ENCODE measurements around the gene ANKS1A. TPM values are rescaled to one million over a fixed set of nuclear protein-coding genes. Genes with fewer than 3 reads are reported as not detected.
"Not testable (repeated sequence)": the region's sequence is repeated elsewhere in the genome, so short reads cannot be mapped to it uniquely, and the experiment has no call there.

ANKS1A gene
- total RNA-seq, 2 donors from 2014 or later, result 25.3 to 26.0 TPM

DNA sequence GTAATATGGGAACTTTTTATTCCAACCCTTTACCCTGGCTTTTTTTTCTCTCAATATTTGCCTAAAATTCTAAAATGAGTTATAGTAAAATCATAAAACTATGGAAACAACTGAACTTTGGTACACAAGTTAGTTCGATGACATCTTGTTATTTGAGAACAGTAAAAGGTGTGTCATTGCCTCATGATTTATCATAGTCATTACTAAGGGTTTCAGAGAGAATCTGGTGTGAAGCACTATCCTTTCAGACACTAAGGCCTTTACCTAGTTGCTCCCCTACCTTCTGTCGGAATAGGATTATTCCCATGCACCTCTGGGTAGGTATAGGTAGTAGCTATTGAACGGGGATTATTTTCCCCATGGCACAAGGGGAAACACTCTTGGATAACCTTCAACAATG lies 12.6 kb upstream of the ANKS1A start:
- TF ChIP-seq, protein P1, sequence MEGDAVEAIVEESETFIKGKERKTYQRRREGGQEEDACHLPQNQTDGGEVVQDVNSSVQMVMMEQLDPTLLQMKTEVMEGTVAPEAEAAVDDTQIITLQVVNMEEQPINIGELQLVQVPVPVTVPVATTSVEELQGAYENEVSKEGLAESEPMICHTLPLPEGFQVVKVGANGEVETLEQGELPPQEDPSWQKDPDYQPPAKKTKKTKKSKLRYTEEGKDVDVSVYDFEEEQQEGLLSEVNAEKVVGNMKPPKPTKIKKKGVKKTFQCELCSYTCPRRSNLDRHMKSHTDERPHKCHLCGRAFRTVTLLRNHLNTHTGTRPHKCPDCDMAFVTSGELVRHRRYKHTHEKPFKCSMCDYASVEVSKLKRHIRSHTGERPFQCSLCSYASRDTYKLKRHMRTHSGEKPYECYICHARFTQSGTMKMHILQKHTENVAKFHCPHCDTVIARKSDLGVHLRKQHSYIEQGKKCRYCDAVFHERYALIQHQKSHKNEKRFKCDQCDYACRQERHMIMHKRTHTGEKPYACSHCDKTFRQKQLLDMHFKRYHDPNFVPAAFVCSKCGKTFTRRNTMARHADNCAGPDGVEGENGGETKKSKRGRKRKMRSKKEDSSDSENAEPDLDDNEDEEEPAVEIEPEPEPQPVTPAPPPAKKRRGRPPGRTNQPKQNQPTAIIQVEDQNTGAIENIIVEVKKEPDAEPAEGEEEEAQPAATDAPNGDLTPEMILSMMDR (IDR thresholded peaks at IDR 0.05), result no peak
- Histone ChIP-seq H3K9me3 (no peaks in the 10 kb centered on the region), H3K36me3 (no peaks in the 10 kb centered on the region), H3K4me1 (no peaks in the 10 kb centered on the region), H3K27me3 (no peaks in the 10 kb centered on the region), H3K9ac (ENCODE audit: low read depth in 2 of 2, low read length in 2 of 2) (no peak overlapping the region), H3K27ac (peak overlapping the region; percentile 14), H3K4me3 (no peak overlapping the region)
- no peak for DNase-seq
- intact Hi-C loops (cut with DNase I), result no loop called here

DNA sequence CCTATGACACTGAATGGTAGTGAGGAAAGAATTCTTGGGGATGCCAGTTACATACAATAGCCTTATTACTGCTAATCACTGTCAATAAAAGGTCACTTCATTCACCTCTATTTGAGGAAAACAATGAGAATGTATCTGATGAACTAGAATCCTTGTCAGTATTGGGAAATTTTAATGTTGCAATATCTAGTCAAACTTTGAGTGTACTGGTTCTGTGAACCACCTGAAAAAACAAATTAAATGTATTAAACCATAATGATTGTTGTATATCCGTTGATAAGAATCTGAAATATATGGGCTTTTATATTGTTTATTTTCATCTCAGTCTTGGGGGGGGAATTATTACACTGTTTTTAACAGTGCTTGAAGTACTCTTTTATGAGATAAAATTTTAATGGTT lies 11.8 kb upstream of the ANKS1A start:
- Histone ChIP-seq H3K9me3 (no peaks in the 10 kb centered on the region), H3K27me3 (no peaks in the 10 kb centered on the region), H3K4me3 (no peak overlapping the region), H3K9ac (ENCODE audit: low read depth in 2 of 2, low read length in 2 of 2) (no peak overlapping the region), H3K4me1 (no peaks in the 10 kb centered on the region), H3K27ac (no peak overlapping the region), H3K36me3 (no peaks in the 10 kb centered on the region)
- TF ChIP-seq, protein P1 (IDR thresholded peaks at IDR 0.05), result no peak
- intact Hi-C loops (cut with DNase I), result no loop called here
- no peak for DNase-seq

DNA sequence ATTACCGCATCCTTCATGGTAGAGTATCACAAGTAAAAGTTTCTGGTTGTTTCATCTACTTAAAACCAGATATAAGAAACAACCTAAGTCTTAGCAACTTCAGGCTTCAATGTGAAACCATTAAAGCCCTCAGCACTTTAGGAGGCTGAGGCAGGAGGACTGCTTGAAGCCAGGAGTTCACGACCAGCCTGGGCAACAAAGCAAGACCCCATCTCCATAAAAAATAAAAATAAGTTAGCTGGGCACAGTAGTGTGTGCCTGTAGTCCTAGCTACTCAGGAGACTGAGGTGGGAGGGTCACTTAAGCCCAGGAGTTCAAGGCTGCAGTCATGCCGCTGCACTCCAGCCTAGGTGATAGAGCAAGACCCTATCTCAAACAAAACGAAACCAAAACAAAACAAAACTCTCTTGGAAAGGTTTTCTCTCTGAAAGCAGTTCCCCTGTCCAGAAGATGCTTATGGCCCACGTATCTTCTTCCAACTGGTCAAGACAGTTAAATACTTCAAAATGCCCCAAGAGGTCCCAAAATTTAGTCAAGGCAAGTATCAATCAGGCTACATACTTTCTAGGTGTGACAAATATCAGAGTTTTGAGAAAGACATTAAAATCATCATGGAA lies 11.1 kb upstream of the ANKS1A start:
- DNase-seq, result no peak
- Histone ChIP-seq H3K4me3 (no peak overlapping the region), H3K9ac (ENCODE audit: low read depth in 2 of 2, low read length in 2 of 2) (no peak overlapping the region), H3K9me3 (no peaks in the 10 kb centered on the region), H3K4me1 (no peaks in the 10 kb centered on the region), H3K36me3 (no peaks in the 10 kb centered on the region), H3K27ac (no peak overlapping the region), H3K27me3 (no peaks in the 10 kb centered on the region)
- intact Hi-C loops (cut with DNase I), result no loop called here
- TF ChIP-seq, protein P1 (IDR thresholded peaks at IDR 0.05), result no peak

DNA sequence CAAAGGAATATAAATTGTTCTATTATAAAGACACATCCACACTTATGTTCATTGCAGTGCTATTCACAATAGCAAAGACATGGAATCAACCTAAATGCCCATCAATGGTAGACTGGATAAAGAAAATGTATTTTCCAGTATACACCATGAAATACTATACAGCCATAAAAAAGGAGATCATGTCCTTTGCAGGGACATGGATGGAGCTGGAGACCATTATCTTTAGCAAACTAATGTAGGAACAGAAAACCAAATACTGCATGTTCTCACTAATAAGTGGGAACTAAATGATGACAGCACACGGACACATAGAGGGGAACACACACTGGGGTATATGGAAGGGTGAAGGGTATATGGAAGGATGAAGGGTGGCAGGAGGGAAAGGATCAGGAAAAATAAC lies 5.0 kb upstream of the ANKS1A start:
- H3K9me3 ChIP-seq; H3K36me3 ChIP-seq; H3K9ac ChIP-seq (ENCODE audit: low read depth in 2 of 2, low read length in 2 of 2); H3K27ac ChIP-seq; H3K4me3 ChIP-seq; H3K27me3 ChIP-seq; intact Hi-C loops (cut with DNase I); DNase-seq; H3K4me1 ChIP-seq: not testable (repeated sequence)

DNA sequence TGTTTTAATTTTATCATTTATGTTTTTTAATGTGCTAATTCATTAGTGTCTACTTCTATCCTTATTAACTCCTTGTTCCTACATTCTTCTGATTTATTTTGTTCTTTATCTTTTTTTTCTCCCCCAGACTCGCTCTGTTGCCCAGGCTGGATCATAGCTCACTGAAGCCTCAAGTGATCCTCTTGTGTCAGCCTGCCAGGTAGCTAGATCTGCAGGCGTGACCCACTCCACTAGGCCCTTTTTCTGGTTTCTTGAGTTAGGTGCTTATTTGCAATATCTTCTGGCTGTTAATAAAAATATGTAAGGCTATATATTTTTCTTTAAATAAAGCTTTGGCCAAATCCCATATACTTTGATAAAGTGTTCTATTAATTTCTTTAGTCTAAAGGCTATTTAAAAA lies 4.1 kb upstream of the ANKS1A start:
- TF ChIP-seq, protein P1 (IDR thresholded peaks at IDR 0.05), result no peak
- no peaks in the 10 kb centered on the region for H3K9me3 ChIP-seq
- H3K27ac ChIP-seq, result no peak overlapping the region
- intact Hi-C loops (cut with DNase I), result no loop called here
- H3K4me1 ChIP-seq, result no peaks in the 10 kb centered on the region
- H3K27me3 ChIP-seq, result no peaks in the 10 kb centered on the region
- no peak overlapping the region for H3K4me3 ChIP-seq
- H3K9ac ChIP-seq (ENCODE audit: low read depth in 2 of 2, low read length in 2 of 2), result no peak overlapping the region
- DNase-seq, result no peak
- H3K36me3 ChIP-seq, result no peaks in the 10 kb centered on the region

DNA sequence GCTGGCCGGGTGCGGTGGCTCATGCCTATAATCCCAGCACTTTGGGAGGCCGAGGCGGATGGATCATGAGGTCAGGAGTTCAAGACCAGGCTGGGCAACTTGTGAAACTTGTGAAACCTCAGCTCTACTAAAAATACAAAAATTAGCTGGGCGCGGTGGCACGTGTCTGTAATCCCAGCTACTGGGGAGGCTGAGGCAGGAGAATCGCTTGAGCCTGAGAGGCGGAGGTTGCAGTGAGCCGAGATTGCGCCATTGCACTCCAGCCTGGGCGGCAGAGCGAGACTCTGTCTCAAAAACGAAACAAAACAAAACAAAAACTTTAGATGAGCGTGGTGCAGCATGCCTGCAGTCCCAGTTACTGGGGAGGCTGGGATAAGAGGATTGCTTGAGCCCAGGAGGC lies 3.2 kb upstream of the ANKS1A start:
- H3K9me3 ChIP-seq; H3K27ac ChIP-seq; DNase-seq; H3K4me3 ChIP-seq; H3K36me3 ChIP-seq; H3K9ac ChIP-seq (ENCODE audit: low read depth in 2 of 2, low read length in 2 of 2); H3K27me3 ChIP-seq; intact Hi-C loops (cut with DNase I); H3K4me1 ChIP-seq: not testable (repeated sequence)

Data from colonic mucosa (tissue), 4 donors.